ENCODE results near the gene KLHL17. TPM values are rescaled to one million over a fixed set of nuclear protein-coding genes. Genes with fewer than 3 reads are reported as not detected.
"Not testable (repeated sequence)": the region's sequence is repeated elsewhere in the genome, so short reads cannot be mapped to it uniquely, and the experiment has no call there.

KLHL17 gene
- total RNA-seq, 5 donors from 2014 or later (not counting 1 experiment from before 2014, with no cell fraction given) = 17.5 to 45.3 (median 37.1) TPM

DNA sequence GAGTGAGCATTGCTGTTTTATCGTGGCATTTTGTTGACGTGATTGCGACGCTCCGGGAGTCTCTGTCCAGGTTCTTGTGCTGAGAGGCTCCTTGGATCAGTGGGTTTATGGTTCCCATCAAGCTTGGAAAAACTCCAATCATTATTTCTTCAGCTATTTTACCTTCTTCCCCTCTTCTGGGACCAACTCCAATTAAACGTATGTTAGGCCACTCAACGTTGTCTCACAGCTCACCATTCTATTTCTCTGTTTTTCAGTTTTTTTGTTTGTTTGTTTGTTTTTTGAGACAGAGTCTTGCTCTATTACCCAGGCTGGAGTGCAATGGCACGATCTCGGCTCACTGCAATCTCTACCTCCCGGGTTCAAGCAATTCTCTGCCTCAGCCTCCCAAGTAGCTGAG lies 31.5 kb downstream of the KLHL17 start:
- Histone ChIP-seq H3K4me1 (ENCODE audit: control insufficient read depth in 1 of 2, extremely low read depth in 1 of 2, insufficient read depth in 2 of 2, low read length in 2 of 2) (peaks cover 0 to 12% of the 10 kb centered on the region in 2 experiments), H3K27ac (ENCODE audit: low read length) (no peak overlapping the region), H3K36me3 (ENCODE audit: control insufficient read depth in 2 of 2, extremely low read depth in 1 of 2, insufficient read depth in 1 of 2, low read length in 1 of 2) (no peaks in the 10 kb centered on the region), H3K9me3 (no peaks in the 10 kb centered on the region), H3K27me3 (replicated peaks in 1 of 2; ENCODE audit: control insufficient read depth in 2 of 2, extremely low read depth in 1 of 2, insufficient read depth in 2 of 2, low read length in 1 of 2) (peaks cover 0 to 64% of the 10 kb centered on the region in 2 experiments), H3K4me3 (ENCODE audit: control insufficient read depth in 1 of 2, extremely low read depth in 1 of 2, low read length in 1 of 2) (no peak overlapping the region)
- 80% methylated on average over 1 of the region's 10 CpGs for WGBS (ENCODE audit: insufficient coverage)
- Mint-ChIP-seq H3K27me3 (peaks cover 7 to 42% of the 10 kb centered on the region in 2 donors), H3K27ac (no peak overlapping the region), H3K9me3 (peaks cover 0 to 7% (median 0%) of the 10 kb centered on the region in 3 donors), H3K36me3 (no peaks in the 10 kb centered on the region), H3K4me1 (peaks cover 3 to 13% (median 7%) of the 10 kb centered on the region in 3 donors), H3K4me3 (no peak overlapping the region)
- ChIA-PET POLR2A (no interaction called here), CTCF (interaction anchor here in 1 of 2 donors (0.7 kb wide), 1 partner anchor 25 kb away, joined by 5 read pairs; the partner anchor contains the start of gene PLEKHN1)
- ATAC-seq (replicated peaks in 1 of 4) (no peak), DNase-seq (no peak)

DNA sequence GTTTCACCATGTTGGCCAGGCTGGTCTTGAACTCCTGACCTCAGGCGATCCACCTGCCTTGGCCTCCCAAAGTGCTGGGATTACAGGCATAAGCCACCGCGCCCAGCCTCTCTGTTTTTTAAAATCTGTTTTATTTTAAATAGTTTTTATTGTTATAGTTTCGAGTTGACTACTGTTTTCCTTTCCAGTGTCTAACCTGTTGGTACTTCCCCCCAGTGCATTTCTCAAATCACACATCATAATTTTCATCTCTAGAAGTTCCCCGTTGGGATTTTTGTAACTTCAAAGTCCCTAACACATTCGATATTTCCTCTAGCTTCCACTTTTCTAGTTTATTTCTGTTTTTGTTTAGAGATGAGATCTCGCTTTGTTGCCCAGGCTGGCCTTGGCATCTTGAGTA lies 32.0 kb downstream of the KLHL17 start:
- H3K27me3 ChIP-seq (replicated peaks in 1 of 2; ENCODE audit: control insufficient read depth in 2 of 2, extremely low read depth in 1 of 2, insufficient read depth in 2 of 2, low read length in 1 of 2) = peaks cover 0 to 69% of the 10 kb centered on the region in 2 experiments
- Mint-ChIP-seq H3K4me3 (no peak overlapping the region), H3K9me3 (peaks cover 0 to 7% (median 0%) of the 10 kb centered on the region in 3 donors), H3K27me3 (peaks cover 7 to 45% of the 10 kb centered on the region in 2 donors), H3K4me1 (peaks cover 4 to 17% (median 9%) of the 10 kb centered on the region in 3 donors), H3K36me3 (no peaks in the 10 kb centered on the region), H3K27ac (no peak overlapping the region)
- peaks cover 0 to 16% of the 10 kb centered on the region in 2 experiments for H3K4me1 ChIP-seq (ENCODE audit: control insufficient read depth in 1 of 2, extremely low read depth in 1 of 2, insufficient read depth in 2 of 2, low read length in 2 of 2)
- no peaks in the 10 kb centered on the region for H3K36me3 ChIP-seq (ENCODE audit: control insufficient read depth in 2 of 2, extremely low read depth in 1 of 2, insufficient read depth in 1 of 2, low read length in 1 of 2)
- H3K27ac ChIP-seq (ENCODE audit: low read length) = no peak overlapping the region
- no peaks in the 10 kb centered on the region for H3K9me3 ChIP-seq
- WGBS (ENCODE audit: insufficient coverage) = no CpG with 5 or more reads among the region's 7 CpGs
- no peak for ATAC-seq (replicated peaks in 1 of 4)
- no peak for DNase-seq
- CTCF ChIA-PET = interaction anchor here in 1 of 2 donors (0.7 kb wide), 1 partner anchor 26 kb away, joined by 5 read pairs; the partner anchor contains the start of gene PLEKHN1
- POLR2A ChIA-PET = no interaction called here
- H3K4me3 ChIP-seq (ENCODE audit: control insufficient read depth in 1 of 2, extremely low read depth in 1 of 2, low read length in 1 of 2) = no peak overlapping the region

DNA sequence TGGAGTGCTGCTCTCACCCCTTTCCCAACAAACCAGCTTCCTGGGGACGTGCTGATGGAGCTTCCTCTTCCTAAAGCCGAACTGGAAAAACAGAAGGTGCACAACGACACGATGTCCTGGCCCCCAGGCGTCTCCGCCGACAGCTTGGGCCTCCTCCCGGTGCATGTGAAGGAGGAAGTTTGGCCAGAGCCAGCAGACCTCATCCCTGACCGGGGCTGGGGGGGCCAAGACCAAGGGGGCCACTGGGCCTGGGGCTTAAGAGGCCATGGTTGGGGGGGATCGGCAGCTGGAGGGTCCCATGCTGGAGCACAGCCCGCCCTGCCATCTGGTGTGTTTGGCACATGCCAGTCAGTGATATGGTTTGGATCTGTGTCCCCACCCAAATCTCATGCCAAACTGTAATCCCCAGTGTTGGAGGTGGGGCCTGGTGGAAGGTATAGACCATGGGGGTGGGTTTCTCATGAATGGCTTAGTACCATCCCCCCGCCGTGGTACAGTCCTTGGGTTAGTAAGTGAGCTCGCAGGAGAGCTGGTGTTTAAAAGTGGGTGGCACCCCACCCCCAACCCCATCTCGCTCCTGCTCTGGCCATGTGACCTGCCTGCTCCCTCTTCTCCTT lies 33.1 kb downstream of the KLHL17 start:
- Histone ChIP-seq H3K9me3 (no peaks in the 10 kb centered on the region), H3K4me1 (ENCODE audit: control insufficient read depth in 1 of 2, extremely low read depth in 1 of 2, insufficient read depth in 2 of 2, low read length in 2 of 2) (peaks cover 0 to 22% of the 10 kb centered on the region in 2 experiments), H3K36me3 (ENCODE audit: control insufficient read depth in 2 of 2, extremely low read depth in 1 of 2, insufficient read depth in 1 of 2, low read length in 1 of 2) (no peaks in the 10 kb centered on the region), H3K27me3 (replicated peaks in 1 of 2; ENCODE audit: control insufficient read depth in 2 of 2, extremely low read depth in 1 of 2, insufficient read depth in 2 of 2, low read length in 1 of 2) (peaks cover 0 to 80% of the 10 kb centered on the region in 2 experiments), H3K4me3 (ENCODE audit: control insufficient read depth in 1 of 2, extremely low read depth in 1 of 2, low read length in 1 of 2) (no peak overlapping the region), H3K27ac (ENCODE audit: low read length) (no peak overlapping the region)
- Mint-ChIP-seq H3K36me3 (no peaks in the 10 kb centered on the region), H3K9me3 (peaks cover 0 to 7% (median 0%) of the 10 kb centered on the region in 3 donors), H3K4me1 (peaks cover 4 to 17% (median 9%) of the 10 kb centered on the region in 3 donors), H3K27me3 (peaks cover 7 to 43% of the 10 kb centered on the region in 2 donors), H3K27ac (no peak overlapping the region), H3K4me3 (no peak overlapping the region)
- no peak for ATAC-seq (replicated peaks in 1 of 4)
- CTCF ChIA-PET = interaction anchor here in 1 of 2 donors (0.6 kb wide), 1 partner anchor 9 kb away, joined by 3 read pairs; no protein-coding TSS in a partner anchor
- POLR2A ChIA-PET = no interaction called here
- DNase-seq = no peak
- 71% methylated on average over 8 of the region's 15 CpGs for WGBS (ENCODE audit: insufficient coverage)

DNA sequence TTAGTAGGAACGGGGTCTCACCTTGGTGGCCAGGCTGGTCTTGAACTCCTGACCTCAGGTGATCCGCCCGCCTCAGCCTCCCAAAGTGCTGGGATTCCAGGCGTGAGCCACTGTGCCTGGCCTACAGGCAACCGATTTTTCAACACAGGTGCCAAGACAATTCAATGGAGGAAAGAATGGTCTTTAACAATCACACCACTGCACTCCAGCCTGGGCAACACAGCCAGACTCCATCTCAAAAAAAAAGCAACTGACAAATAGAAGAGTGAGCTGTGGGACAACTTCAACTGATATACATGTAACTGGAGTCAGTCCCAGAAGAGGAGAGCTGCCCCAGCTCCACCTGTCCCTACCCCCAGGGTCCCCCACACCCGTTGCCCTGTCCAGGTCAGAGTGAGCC lies 34.2 kb downstream of the KLHL17 start:
- whole genome bisulfite sequencing (ENCODE audit: insufficient coverage) = 83% methylated on average over 6 of the region's 6 CpGs

DNA sequence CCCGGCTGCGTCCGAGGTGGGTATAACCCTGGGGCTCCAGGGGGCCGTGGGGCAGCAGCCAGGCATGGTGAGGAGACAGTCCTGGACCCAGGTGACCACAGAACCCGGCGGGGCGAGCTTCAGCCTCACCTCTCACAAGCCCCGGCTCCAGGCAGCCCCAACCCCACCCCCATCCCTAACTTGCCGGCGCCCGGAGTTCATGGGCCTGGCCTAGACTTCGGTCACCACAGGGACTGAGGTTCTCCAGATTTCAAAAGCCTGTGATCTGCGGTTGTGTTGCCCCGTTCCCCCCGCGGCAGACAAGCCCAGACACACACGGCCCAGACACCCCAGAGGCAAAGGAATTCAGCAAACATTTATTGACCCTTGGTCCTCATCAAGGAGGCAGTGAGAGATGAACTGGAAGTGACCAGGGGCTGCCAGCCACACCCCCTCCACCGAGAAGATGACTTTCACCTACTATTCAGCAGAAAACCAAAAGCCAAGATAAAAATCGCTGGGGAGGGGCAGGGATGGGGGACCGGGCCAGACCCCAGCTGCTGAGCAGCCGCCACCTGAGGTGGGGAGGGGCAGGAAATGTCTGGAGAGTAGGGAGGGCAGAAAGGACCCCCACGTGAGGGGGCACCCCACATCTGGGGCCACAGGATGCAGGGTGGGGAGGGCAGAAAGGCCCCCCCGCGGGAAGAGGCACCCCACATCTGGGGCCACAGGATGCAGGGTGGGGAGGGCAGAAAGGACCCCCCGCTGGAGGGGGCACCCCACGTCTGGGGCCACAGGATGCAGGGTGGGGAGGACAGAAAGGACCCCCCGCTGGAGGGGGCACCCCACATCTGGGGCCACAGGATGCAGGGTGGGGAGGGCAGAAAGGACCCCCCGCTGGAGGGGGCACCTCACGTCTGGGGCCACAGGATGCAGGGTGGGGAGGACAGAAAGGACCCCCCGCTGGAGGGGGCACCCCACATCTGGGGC lies 35.6 kb downstream of the KLHL17 start:
- peaks cover 6 to 42% of the 10 kb centered on the region in 2 experiments for H3K4me1 ChIP-seq (ENCODE audit: control insufficient read depth in 1 of 2, extremely low read depth in 1 of 2, insufficient read depth in 2 of 2, low read length in 2 of 2)
- CTCF ChIA-PET = no interaction called here
- H3K4me3 ChIP-seq (ENCODE audit: control insufficient read depth in 1 of 2, extremely low read depth in 1 of 2, low read length in 1 of 2) = no peak overlapping the region
- peaks cover 6 to 21% (median 12%) of the 10 kb centered on the region in 3 donors for H3K4me1 Mint-ChIP-seq
- peak overlapping the region in 1 of 2 donors; percentile 52 for H3K27ac Mint-ChIP-seq
- H3K4me3 Mint-ChIP-seq = peak overlapping the region in 1 of 3 donors; percentile 40
- H3K27ac ChIP-seq (ENCODE audit: low read length) = no peak overlapping the region
- H3K27me3 ChIP-seq (replicated peaks in 1 of 2; ENCODE audit: control insufficient read depth in 2 of 2, extremely low read depth in 1 of 2, insufficient read depth in 2 of 2, low read length in 1 of 2) = peaks cover 0 to 83% of the 10 kb centered on the region in 2 experiments
- H3K9me3 Mint-ChIP-seq = peaks cover 0 to 7% (median 0%) of the 10 kb centered on the region in 3 donors
- H3K36me3 ChIP-seq (ENCODE audit: control insufficient read depth in 2 of 2, extremely low read depth in 1 of 2, insufficient read depth in 1 of 2, low read length in 1 of 2) = no peaks in the 10 kb centered on the region
- POLR2A ChIA-PET = no interaction called here
- DNase-seq (no peak), ATAC-seq (replicated peaks in 1 of 4) (no peak)
- 17% methylated on average over 12 of the region's 30 CpGs for WGBS (ENCODE audit: insufficient coverage)
- peaks cover 0 to 41% of the 10 kb centered on the region in 2 donors for H3K27me3 Mint-ChIP-seq
- H3K9me3 ChIP-seq = no peaks in the 10 kb centered on the region
- no peaks in the 10 kb centered on the region for H3K36me3 Mint-ChIP-seq

More for the DNA sequence above, 34.2 kb downstream of the KLHL17 start:
- ATAC-seq (replicated peaks in 1 of 4); H3K36me3 Mint-ChIP-seq; DNase-seq; H3K4me3 ChIP-seq (ENCODE audit: control insufficient read depth in 1 of 2, extremely low read depth in 1 of 2, low read length in 1 of 2); POLR2A ChIA-PET; H3K4me3 Mint-ChIP-seq; H3K27ac ChIP-seq (ENCODE audit: low read length); CTCF ChIA-PET; H3K9me3 Mint-ChIP-seq; H3K27ac Mint-ChIP-seq; H3K9me3 ChIP-seq; H3K36me3 ChIP-seq (ENCODE audit: control insufficient read depth in 2 of 2, extremely low read depth in 1 of 2, insufficient read depth in 1 of 2, low read length in 1 of 2): not testable (repeated sequence)
- Histone ChIP-seq H3K27me3 (replicated peaks in 1 of 2; ENCODE audit: control insufficient read depth in 2 of 2, extremely low read depth in 1 of 2, insufficient read depth in 2 of 2, low read length in 1 of 2) (peaks cover 0 to 86% of the 10 kb centered on the region in 2 experiments), H3K4me1 (ENCODE audit: control insufficient read depth in 1 of 2, extremely low read depth in 1 of 2, insufficient read depth in 2 of 2, low read length in 2 of 2) (peaks cover 1 to 30% of the 10 kb centered on the region in 2 experiments)
- Mint-ChIP-seq H3K4me1 (peaks cover 4 to 17% (median 9%) of the 10 kb centered on the region in 3 donors), H3K27me3 (peaks cover 0 to 39% of the 10 kb centered on the region in 2 donors)

All from T-cell (primary cell).